Measurements from ENCODE around the gene CFAP99. TPM values are rescaled to one million over a fixed set of nuclear protein-coding genes. Genes with fewer than 3 reads are reported as not detected.
"Not testable (repeated sequence)": the region's sequence is repeated elsewhere in the genome, so short reads cannot be mapped to it uniquely, and the experiment has no call there.

CFAP99 gene
- total and polyA plus RNA-seq, 8 donors = 0.05 to 1.4 (median 0.62) TPM; not detected in 3

DNA sequence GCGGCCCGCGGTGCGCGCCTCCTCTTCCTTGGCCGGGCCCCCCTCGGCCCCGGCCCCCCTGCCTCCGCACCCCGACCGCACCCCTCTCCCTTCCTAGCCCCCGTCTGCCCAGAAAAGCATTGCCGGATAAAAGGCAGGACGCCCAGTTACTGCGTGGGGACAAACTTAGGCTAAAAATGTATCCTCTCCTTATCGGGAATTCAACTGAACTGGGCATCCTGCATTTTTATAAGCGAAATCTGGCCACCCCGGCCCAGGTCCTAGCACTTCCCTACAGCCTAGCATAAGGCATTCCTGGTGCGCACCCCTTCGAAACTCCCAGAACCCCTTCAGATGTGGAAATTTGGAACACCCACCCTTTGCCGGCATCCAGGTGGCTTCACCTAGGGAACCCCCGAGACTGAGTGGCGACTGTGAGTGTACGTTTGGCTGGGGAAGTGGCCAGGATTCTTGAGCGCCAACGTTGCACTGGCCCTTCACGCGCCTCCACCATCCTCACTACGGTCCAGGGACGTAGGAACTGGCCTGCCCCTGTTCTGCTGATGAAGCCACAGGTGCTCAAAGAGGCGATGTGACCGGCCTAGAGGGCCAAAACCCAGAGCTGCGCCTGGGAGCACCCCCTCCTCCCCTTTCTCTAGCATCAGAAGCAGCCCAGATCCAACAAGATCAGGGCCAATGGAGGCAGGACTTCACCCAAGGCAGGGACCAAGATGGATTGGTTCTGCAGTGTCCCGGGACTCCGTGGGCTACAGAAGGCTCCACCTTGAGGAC, 44.4 kb downstream of the CFAP99 start:
- no peak for TF ChIP-seq POLR2A (IDR thresholded peaks at IDR 0.05)
- TF ChIP-seq, protein P1, sequence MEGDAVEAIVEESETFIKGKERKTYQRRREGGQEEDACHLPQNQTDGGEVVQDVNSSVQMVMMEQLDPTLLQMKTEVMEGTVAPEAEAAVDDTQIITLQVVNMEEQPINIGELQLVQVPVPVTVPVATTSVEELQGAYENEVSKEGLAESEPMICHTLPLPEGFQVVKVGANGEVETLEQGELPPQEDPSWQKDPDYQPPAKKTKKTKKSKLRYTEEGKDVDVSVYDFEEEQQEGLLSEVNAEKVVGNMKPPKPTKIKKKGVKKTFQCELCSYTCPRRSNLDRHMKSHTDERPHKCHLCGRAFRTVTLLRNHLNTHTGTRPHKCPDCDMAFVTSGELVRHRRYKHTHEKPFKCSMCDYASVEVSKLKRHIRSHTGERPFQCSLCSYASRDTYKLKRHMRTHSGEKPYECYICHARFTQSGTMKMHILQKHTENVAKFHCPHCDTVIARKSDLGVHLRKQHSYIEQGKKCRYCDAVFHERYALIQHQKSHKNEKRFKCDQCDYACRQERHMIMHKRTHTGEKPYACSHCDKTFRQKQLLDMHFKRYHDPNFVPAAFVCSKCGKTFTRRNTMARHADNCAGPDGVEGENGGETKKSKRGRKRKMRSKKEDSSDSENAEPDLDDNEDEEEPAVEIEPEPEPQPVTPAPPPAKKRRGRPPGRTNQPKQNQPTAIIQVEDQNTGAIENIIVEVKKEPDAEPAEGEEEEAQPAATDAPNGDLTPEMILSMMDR (IDR thresholded peaks at IDR 0.05) = no peak
- Histone ChIP-seq H3K36me3 (no peaks in the 10 kb centered on the region), H3K27me3 (peaks cover 0 to 22% (median 0%) of the 10 kb centered on the region in 3 donors), H3K4me3 (peak overlapping the region; percentile 58 to 70 (median 66)), H3K4me1 (peaks cover 14 to 43% (median 28%) of the 10 kb centered on the region in 4 donors), H3K9me3 (no peaks in the 10 kb centered on the region), H3K27ac (peak overlapping the region in 2 of 5 donors; percentile 74 to 85)
- intact Hi-C loops (cut with DNase I; ENCODE audit: low total_unique reads) = no loop called here
- DNase-seq = no peak
- 33 to 62% (median 38%) methylated on average over 19 to 35 of the region's 35 CpGs for WGBS, 5 donors

DNA sequence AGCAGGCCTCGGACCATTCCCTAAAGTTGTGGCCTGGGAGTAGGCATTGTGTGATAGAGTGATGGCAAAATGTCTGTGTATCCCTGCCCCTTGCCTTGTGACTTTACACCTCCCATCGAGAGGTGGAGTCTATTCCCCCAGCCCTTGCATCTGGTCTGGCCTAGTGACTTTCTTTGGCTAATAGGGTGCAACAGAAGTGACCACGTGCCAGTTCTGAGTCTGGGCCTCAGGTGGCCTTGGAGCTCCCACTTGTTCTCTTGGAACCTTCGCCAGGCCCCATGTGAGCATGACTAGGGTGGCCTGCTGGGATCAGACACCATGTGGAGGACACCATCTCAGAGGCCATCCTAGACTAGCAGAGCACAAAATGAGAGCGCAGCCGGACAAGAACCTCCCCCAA, 46.3 kb downstream of the CFAP99 start:
- peaks cover 0 to 14% (median 0%) of the 10 kb centered on the region in 3 donors for H3K27me3 ChIP-seq
- intact Hi-C loops (cut with DNase I; ENCODE audit: low total_unique reads) = no loop called here
- 86 to 91% (median 91%) methylated on average over 5 to 6 of the region's 6 CpGs for WGBS, 5 donors
- no peaks in the 10 kb centered on the region for H3K36me3 ChIP-seq
- H3K9me3 ChIP-seq = no peaks in the 10 kb centered on the region
- TF ChIP-seq, protein P1 (IDR thresholded peaks at IDR 0.05) = no peak
- TF ChIP-seq EP300 (IDR thresholded peaks at IDR 0.05) (no peak), POLR2A (IDR thresholded peaks at IDR 0.05) (no peak), POLR2AphosphoS5 (IDR thresholded peaks at IDR 0.05) (no peak)
- no peak overlapping the region for H3K4me3 ChIP-seq
- H3K4me1 ChIP-seq = peaks cover 18 to 42% (median 33%) of the 10 kb centered on the region in 4 donors
- DNase-seq = no peak
- no peak overlapping the region for H3K27ac ChIP-seq

DNA sequence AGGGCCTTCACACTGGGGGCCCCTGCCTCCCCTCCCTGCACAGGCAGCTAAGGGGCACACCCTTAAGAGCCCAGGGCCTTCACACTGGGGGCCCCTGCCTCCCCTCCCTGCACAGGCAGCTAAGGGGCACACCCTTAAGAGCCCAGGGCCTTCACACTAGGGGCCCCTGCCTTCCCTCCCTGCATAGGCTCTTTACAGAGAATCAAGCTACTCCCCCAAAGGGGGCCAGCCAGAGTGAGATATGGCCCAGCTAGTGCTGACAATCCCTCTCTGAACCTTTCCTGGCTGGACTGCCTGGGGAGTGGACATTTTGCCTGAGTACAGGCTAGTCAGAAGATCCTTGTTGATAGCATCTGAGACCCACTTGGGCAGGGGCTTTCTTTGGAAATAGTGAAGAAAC, 46.8 kb downstream of the CFAP99 start:
- intact Hi-C loops (cut with DNase I; ENCODE audit: low total_unique reads); H3K9me3 ChIP-seq; H3K27ac ChIP-seq; H3K36me3 ChIP-seq; DNase-seq; H3K4me3 ChIP-seq: not testable (repeated sequence)
- Histone ChIP-seq H3K4me1 (peaks cover 23 to 47% (median 39%) of the 10 kb centered on the region in 4 donors), H3K27me3 (peaks cover 0 to 14% (median 0%) of the 10 kb centered on the region in 3 donors)

DNA sequence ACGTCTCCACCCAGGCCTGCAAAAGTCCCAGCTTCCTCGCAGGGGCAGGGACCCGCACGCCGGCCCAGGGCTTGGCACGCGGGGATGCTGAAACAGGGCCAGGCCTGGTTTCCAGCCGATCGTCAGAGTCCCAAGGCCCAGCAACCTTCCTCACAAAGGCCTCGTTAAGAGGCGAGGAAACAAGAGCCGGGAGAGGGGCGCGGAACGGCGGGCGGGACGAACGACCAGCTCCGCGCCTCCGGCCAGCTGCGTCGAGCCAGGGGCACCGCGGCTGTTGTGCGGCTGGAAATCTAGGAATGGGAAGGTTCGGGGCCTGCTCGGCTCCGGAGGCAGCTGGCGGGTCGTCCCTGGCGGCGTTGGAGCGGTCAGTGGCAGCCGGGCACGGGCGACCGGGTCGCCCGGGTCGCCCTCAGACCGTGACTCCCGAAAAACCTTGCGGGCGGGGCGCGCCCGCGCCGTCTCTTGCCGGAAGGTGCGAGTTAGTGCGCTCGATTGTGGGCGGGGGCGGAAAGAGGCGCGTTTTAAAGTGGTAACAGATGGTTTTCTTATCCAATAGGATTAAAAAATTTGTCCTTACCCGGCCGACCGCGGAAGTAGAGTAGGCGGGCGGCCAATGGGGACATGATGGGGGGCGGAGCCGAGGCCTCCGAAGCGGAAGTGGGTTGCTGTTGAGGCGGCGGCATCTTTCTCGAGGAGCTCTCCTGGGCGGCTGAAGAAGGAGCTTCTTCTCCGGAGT, 49.9 kb downstream of the CFAP99 start, which contains the start of gene RNF4:
Gene RNF4 (plus strand): TSS at position 651 of the 736 bp plus-strand sequence. CDS start 21,388 bp downstream, outside the sequence.
- WGBS, 5 donors = 0 to 1% (median 0%) methylated on average over 39 to 74 of the region's 74 CpGs

DNA sequence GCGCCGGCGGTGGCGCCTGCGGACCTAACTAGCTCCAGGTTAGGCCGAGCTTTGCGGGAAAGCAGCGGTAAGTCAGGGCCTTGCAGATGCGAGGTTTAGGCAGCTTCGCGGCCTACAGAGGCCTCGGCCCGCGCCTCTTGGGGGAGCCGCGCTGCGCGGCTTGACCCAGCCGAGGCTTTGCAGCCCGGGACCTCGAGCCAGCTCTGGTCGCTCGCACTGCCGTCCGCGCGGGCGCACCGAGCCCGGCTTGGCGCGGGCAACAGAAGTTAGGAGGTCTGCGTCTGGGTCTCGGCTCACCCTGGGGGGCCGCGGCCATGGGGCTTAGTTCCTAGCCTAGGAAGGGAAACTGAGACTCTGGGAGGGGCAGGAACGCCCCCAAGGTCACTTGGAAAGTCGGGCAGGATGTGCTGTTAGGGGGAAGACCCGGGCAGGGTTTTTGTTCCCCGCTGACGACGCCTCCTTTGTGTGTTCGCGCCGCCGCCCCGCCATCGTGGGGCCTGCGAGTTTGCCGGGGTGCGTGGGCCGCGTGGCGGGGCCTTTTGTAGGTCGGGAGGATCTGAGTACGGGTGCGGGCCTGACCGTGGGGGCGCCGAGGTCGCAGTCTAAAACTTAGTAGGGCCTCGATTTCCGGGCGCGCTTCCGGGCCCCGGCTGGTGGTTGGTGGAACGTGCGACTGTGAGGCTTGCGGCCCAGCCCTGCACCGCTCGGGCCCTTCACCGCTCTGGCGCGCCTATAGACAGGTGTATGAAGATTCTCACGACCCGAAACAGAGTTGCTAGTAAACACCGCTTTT, 50.6 kb downstream of the CFAP99 start:
- Histone ChIP-seq H3K9me3 (no peaks in the 10 kb centered on the region), H3K4me3 (peak overlapping the region; percentile 64 to 98 (median 92)), H3K27me3 (no peaks in the 10 kb centered on the region), H3K36me3 (peaks cover 0 to 31% (median 30%) of the 10 kb centered on the region in 4 donors), H3K27ac (peak overlapping the region; percentile 93 to 98 (median 95)), H3K4me1 (peaks cover 27 to 58% (median 40%) of the 10 kb centered on the region in 4 donors)
- intact Hi-C loops (cut with DNase I; ENCODE audit: low total_unique reads) = no loop called here
- WGBS, 5 donors = 0 to 1% (median 0%) methylated on average over 26 to 78 of the region's 78 CpGs
- TF ChIP-seq, protein P1 (IDR thresholded peaks at IDR 0.05) = no peak
- TF ChIP-seq POLR2AphosphoS5 (IDR thresholded peaks at IDR 0.05) = no peak
- TF ChIP-seq EP300 (IDR thresholded peaks at IDR 0.05) = no peak
- no peak for TF ChIP-seq POLR2A (IDR thresholded peaks at IDR 0.05)
- DNase-seq = peak; percentile 67 to 77

More for the DNA sequence above, 49.9 kb downstream of the CFAP99 start, which contains the start of gene RNF4:
- no peaks in the 10 kb centered on the region for H3K9me3 ChIP-seq
- H3K27me3 ChIP-seq = no peaks in the 10 kb centered on the region
- TF ChIP-seq POLR2A (IDR thresholded peaks at IDR 0.05) (no peak), POLR2AphosphoS5 (IDR thresholded peaks at IDR 0.05) (peak in 2 of 3 donors; percentile 68 to 70)
- H3K4me3 ChIP-seq = peak within 1 kb of the TSS; percentile 64 to 98 (median 92)
- H3K4me1 ChIP-seq = peaks cover 27 to 56% (median 40%) of the 10 kb centered on the region in 4 donors
- H3K36me3 ChIP-seq = peaks cover 0 to 28% (median 26%) of the 10 kb centered on the region in 4 donors
- H3K27ac ChIP-seq = peak within 1 kb of the TSS; percentile 93 to 98 (median 96)
- intact Hi-C loops (cut with DNase I; ENCODE audit: low total_unique reads) = no loop called here
- DNase-seq = peak; percentile 97 to 99

All from stomach (tissue), 9 donors.